ENCODE measurements around the gene AK5.
"Not testable (repeated sequence)": the region's sequence is repeated elsewhere in the genome, so short reads cannot be mapped to it uniquely, and the experiment has no call there.

The AK5 gene

GRCh38 chr1:77412820-77413530 is 131.2 kb downstream of the AK5 start:
- DNase-seq (ENCODE audit: low spot score) = no peak
- TF ChIP-seq, protein P1, sequence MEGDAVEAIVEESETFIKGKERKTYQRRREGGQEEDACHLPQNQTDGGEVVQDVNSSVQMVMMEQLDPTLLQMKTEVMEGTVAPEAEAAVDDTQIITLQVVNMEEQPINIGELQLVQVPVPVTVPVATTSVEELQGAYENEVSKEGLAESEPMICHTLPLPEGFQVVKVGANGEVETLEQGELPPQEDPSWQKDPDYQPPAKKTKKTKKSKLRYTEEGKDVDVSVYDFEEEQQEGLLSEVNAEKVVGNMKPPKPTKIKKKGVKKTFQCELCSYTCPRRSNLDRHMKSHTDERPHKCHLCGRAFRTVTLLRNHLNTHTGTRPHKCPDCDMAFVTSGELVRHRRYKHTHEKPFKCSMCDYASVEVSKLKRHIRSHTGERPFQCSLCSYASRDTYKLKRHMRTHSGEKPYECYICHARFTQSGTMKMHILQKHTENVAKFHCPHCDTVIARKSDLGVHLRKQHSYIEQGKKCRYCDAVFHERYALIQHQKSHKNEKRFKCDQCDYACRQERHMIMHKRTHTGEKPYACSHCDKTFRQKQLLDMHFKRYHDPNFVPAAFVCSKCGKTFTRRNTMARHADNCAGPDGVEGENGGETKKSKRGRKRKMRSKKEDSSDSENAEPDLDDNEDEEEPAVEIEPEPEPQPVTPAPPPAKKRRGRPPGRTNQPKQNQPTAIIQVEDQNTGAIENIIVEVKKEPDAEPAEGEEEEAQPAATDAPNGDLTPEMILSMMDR (IDR thresholded peaks at IDR 0.05; ENCODE audit: extremely low read depth, insufficient read depth, missing control alignments) = no peak
- in situ Hi-C loops (cut with MboI; ENCODE audit: low pct_unique_long_range_greater_than_20kb, low sequenced_read_pairs, unreplicated experiment) = no loop called here

GRCh38 chr1:77413541-77414335 is 131.9 kb downstream of the AK5 start:
- in situ Hi-C loops (cut with MboI; ENCODE audit: low pct_unique_long_range_greater_than_20kb, low sequenced_read_pairs, unreplicated experiment) = no loop called here
- peak; percentile 12 for DNase-seq (ENCODE audit: low spot score)
- TF ChIP-seq, protein P1 (IDR thresholded peaks at IDR 0.05; ENCODE audit: extremely low read depth, insufficient read depth, missing control alignments) = no peak

DNA sequence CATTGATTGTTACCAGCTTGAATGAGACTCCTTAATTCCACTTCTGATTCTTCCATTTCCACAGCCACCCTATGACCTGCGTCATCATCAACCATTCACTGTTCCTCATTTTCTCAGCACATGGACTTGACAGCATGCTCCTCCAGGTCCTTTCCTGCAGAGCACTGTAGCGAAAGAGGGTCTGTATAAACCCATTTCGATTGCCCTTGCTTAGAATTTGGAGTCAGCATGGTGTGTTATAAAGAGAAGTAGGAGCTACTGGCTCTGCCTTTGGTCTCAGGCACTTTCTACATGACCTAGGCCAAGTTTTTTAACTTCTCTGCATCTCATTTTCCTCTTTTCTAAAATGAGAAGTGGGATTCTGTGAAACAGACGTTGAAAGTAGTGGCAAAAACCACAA is 133.8 kb downstream of the AK5 start:
- no peak for DNase-seq (ENCODE audit: low spot score)
- in situ Hi-C loops (cut with MboI; ENCODE audit: low pct_unique_long_range_greater_than_20kb, low sequenced_read_pairs, unreplicated experiment) = no loop called here
- TF ChIP-seq, protein P1 (IDR thresholded peaks at IDR 0.05; ENCODE audit: extremely low read depth, insufficient read depth, missing control alignments) = no peak

GRCh38 chr1:77416692-77417450 is 135.1 kb downstream of the AK5 start:
- TF ChIP-seq, protein P1 (IDR thresholded peaks at IDR 0.05; ENCODE audit: extremely low read depth, insufficient read depth, missing control alignments) = no peak
- in situ Hi-C loops (cut with MboI; ENCODE audit: low pct_unique_long_range_greater_than_20kb, low sequenced_read_pairs, unreplicated experiment) = no loop called here
- DNase-seq (ENCODE audit: low spot score) = no peak

DNA sequence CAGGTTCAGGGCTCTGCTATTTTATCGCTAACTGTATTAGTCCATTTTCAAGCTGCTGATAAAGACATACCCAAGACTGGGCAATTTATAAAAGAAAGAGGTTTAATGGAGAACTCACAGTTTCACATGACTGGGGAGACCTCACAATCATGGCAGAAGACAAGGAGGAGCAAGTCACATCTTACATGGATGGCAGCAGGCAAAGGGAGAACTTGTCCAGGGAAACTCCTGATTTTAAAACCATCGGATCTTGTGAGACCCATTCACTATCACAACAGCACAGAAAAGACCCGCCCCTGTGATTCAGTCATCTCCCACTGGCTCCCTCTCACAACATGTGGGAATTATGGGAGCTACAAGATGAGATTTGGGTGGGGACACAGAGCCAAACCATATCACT is 136.2 kb downstream of the AK5 start:
- in situ Hi-C loops (cut with MboI; ENCODE audit: low pct_unique_long_range_greater_than_20kb, low sequenced_read_pairs, unreplicated experiment); DNase-seq (ENCODE audit: low spot score): not testable (repeated sequence)

- DNase-seq (ENCODE audit: low spot score) = no peak
- TF ChIP-seq, protein P1 (IDR thresholded peaks at IDR 0.05; ENCODE audit: extremely low read depth, insufficient read depth, missing control alignments) = no peak
- in situ Hi-C loops (cut with MboI; ENCODE audit: low pct_unique_long_range_greater_than_20kb, low sequenced_read_pairs, unreplicated experiment) = no loop called here
Measured at GRCh38 chr1:77421504-77422233, 139.8 kb downstream of the AK5 start.
